H1 (cell line): ENCODE data around the gene ITGB4. TPM values are rescaled to one million over a fixed set of nuclear protein-coding genes. Genes with fewer than 3 reads are reported as not detected.

Experiments
- CBX5 ChIP-seq: fragments of 300-800, 300-1000 bp; sonication (generic); IDR thresholded peaks from 2 replicates; pipeline ENCODE4 v1.7.1; 2016; ENCODE audit warnings: antibody characterized with exemption, low read length, low read depth
- PHF8 ChIP-seq: fragments of 200-600 bp; sonication (generic); conservative IDR thresholded peaks from 2 replicates; pipeline ENCODE4 v1.7.1; 2012; ENCODE audit warnings: low read depth, mild to moderate bottlenecking, inconsistent platforms, low read length, moderate library complexity
- POLR2AphosphoS5 ChIP-seq: IDR thresholded peaks from 2 replicates; pipeline ENCODE4 v1.6.1; 2011; ENCODE audit warnings: low read depth, low read length
- TAF1 ChIP-seq: IDR thresholded peaks from 2 replicates; pipeline ENCODE4 v1.6.1; 2011; ENCODE audit warnings: mild to moderate bottlenecking, low read depth, low read length
- polyA plus RNA-seq, 7 experiments: library from polyadenylated mRNA; depleted of rRNA in 3 of 7; stranded (reverse) in 5 of 7; unstranded in 2 of 7; fragments of >200 nt in 5 of 7; fragments of 200-250 nt in 2 of 7; gene quantifications; 1 replicate in 5 of 7; 2 replicates in 1 of 7; 4 replicates in 1 of 7; pipeline versions ENCODE4 v1.2.1 to v1.2.3, GENCODE V29; 2011 to 2013; ENCODE audit warnings: missing spikeins in 2 of 7, mixed read lengths in 2 of 7
- total RNA-seq: library from RNA; stranded (reverse); fragmentation: NEBNext Ultra II Directional; extraction: Animal tissue kit (Norgen Biotek cat#: 25700); gene quantifications from 2 replicates; pipeline ENCODE4 v1.2.1, GENCODE V29; 2021

The ITGB4 gene
- total and polyA plus RNA-seq, 2 of the 8 experiments (the other 6 are each of a cell fraction or from before 2014, with no cell fraction given), result 5.2 to 5.6 TPM

GRCh38 chr17:75749545-75750389 lies 28.5 kb downstream of the ITGB4 start (continued):
- TF ChIP-seq CBX5 (no peak), POLR2AphosphoS5 (no peak), TAF1 (no peak), PHF8 (no peak)
